GM19328 (cell line): ENCODE results near the gene CRISPLD2.
"Not testable (repeated sequence)": the region's sequence is repeated elsewhere in the genome, so short reads cannot be mapped to it uniquely, and the experiment has no call there.

ENCODE experiments used
- ATAC-seq: cut with Tn5 transposase; IDR thresholded peaks from one replicate; pipeline ENCODE4 v1.9.1; 2021; ENCODE audit warnings: mild to moderate bottlenecking, moderate library complexity; ENCODE audit not compliant: unreplicated experiment

CRISPLD2 gene

DNA sequence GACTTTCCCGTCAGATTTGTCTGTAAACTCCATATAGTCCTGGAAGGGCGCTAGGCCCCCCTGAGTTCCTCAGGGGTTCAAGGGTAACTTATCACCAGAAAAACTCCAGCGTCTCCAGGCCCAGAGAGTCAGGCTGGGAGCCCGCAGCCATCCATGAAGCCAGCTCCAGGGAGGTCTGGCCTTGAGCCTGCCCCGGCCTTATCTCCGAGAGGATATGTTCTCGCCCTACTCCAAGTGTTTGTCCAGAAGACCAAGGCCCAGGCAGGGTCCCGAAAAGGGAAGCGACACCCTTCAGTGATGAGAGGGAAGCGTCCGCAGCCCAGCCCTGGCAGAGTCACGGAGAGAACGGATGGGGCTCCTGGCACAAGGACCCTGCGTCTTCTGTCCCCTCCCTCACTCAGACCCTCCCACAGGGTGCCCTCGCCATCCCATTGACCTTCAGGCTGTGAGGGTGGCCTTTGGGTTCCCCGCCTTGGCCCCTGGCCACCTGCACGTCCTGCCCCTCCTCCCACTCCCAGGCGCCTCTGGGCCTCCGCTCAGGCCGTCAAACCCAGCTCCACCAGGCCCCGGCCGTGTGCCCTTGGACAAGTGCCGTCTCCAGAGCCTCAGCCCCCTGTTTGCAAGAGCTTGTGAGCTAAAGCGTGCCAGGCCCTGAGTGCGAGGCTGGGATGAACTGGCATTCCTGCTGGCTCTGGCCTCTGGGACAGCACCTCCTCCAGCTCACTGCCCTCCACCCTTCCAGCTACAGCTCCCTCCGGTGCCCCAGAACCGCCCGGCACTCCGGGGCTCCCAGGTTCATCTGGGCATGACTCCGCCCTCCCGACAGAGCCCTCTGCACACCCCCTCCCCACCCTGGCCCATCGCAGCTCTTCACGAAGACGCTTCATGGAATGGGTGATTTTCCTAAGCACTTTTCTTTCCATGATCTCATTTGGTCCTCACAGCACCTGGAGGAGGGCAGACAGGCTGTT lies 108.1 kb downstream of the CRISPLD2 start:
- ATAC-seq = no peak

DNA sequence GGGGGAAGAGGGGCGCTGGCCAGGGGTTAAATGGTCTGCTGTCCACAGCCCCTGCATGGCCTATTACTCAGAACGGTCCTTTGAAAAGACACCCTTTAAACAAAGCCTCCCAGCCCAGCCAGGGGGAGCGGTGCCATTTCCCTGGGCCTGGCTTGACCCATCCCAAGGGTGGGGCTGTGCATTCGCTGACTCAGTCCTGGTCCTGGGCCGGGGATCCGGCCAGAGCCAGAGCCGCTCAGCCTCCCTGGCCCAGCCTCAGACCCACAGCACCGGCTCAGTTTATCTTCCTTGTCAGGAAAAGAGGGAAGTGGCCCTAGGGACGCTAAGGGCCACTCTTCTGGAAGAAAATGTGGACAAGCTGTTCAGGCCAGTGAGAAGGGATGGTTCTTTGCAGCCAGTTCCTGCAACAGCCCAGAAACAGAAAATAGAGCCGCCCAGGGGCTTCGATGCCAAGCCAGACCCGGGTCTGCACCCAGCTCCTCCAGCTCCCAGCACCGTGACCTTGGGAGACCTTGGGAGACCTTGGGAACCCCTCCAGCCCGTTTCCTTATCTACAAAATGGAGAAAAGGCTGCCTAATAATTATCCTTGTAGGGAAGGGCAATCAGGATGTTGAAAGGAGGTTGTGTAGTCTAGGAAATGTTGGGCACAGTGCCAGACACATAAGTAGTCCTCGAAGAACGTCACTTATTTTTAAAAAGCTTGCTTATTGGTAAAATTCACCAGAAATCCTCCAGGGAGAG lies 109.1 kb downstream of the CRISPLD2 start:
- ATAC-seq = no peak

DNA sequence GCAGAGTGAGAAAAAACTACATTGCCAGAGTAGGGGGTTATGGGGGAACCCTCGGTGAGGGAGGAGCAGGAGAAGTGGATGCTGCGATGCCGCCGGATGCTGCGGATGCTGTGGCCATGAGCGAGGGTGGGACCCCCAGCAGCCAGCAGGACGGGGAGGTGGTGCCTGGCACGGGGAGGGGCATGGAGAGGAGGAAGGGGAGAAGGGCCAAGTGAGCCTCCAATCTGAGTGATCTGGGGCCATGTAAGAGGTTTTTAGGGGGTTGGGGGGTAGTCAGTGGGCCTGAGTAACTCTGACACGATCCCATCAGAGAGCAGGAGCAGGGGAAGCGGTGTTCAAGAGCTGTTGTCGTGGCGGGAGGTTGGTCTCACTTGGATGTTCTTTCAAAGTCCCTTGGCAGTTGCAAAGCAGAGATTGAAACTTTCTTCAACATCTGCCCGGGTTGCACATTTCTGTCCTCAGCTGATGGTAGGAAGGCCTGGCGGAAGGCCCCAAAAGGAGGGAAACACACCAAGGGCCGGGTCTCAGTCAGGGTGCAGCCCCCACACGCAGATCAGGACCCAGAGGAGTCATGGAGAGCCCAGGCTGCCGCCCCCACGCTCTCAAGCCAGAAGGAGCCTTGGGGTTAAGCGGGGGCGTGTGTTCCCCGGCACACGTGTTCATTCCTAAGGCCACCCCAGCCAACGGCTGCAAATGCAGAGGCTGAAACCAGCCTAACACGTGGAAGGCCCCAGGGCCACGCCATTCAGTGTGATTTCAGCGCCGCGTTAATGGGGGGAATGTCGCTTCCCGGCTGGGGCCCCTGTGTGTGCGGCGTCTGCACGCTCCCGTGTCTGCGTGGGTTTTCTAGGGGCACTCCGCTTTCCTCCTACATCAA lies 109.9 kb downstream of the CRISPLD2 start:
- no peak for ATAC-seq

DNA sequence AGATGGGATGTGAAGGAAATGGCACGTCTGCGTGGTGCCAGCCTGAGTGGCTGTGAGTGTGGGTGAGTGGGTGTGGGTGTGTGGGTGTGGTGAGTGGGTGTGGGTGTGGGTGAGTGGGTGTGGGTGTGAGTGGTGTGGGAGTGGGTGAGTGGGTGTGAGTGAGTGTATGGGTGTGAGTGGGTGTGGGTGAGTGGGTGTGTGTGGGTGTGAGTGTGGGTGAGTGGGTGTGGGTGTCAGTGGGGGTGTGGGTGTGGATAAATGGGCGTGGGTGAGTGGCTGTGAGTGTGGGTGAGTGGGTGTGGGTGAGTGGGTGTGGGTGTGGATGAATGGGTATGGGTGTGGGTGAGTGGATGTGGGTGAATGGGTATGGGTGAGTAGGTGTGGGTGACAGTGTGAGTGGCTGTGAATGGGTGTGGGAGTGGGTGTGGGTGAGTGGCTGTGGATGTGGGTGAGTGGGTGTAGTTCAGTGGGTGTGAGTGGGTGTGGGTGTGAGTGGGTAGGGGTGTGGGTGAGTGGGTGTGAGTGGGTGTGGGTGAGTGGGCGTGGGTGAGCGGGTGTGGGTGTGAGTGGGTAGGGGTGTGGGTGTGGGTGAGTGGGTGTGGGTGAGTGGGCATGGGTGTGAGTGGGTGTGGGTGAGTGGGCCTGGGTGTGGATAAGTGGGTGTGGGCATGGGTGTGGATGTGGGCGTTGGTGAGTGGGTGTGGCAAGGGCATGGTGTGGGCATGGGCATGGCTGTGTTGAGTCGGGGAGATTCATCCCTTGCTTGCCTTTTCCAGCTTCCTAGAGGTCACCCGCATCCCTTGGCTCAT lies 110.7 kb downstream of the CRISPLD2 start:
- ATAC-seq = no peak

DNA sequence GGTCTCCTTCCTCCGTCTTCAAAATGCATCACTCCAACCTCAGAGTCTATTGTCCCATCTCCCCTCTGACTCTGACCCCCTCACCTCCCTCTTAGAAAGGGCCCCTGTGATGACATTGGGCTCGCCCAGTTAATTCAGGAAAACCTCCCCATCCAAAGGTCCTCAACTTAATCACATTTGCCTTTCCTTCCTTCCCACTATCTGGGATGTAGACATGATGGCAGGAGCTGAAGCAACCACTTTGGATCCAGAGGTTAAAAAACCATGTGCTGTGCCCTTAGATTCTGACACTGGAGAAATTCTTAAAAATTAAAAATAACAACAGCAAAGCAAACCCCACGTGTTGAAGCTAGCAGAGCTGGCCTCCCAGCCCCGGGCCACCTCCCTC lies 111.3 kb downstream of the CRISPLD2 start:
- no peak for ATAC-seq

DNA sequence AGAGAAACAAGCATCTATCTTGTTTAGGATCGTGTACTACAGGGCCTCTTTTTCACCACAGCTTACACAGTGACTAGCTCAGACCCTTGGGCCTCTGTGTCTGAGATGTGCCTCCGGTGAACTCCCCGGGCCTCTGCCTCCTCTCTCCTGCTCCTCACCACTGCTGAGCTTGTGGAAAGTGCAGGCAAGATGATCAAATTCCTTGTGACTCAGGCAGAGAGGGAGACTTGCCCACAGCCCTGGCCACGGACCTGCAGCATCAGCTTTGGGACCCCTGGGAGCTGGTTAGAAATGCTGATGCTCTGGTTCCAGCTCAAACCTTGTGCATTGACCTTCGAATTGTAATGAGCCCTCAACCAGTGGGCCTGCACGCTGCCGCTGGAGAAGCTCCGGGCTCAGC lies 111.7 kb downstream of the CRISPLD2 start:
- no peak for ATAC-seq

DNA sequence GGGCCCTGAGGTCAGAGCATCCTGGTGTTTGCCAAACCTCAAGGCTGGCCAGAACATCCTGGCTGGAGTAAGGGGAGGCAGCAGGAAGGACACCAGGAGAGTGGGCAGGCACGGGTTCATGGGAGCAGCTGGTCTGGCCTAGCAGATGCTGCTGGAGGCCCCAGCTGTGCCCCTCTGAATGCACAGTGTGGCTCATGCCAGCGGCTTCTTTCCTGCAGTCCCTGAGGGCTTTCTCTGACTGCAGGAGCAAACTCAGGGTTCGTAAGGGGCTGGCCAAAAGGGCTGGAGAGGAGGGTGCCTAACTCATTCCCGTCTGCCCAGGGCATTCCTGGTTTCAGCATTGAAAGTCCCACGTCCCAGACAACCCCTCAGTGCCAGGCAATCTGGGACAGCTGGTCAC lies 112.9 kb downstream of the CRISPLD2 start:
- no peak for ATAC-seq

DNA sequence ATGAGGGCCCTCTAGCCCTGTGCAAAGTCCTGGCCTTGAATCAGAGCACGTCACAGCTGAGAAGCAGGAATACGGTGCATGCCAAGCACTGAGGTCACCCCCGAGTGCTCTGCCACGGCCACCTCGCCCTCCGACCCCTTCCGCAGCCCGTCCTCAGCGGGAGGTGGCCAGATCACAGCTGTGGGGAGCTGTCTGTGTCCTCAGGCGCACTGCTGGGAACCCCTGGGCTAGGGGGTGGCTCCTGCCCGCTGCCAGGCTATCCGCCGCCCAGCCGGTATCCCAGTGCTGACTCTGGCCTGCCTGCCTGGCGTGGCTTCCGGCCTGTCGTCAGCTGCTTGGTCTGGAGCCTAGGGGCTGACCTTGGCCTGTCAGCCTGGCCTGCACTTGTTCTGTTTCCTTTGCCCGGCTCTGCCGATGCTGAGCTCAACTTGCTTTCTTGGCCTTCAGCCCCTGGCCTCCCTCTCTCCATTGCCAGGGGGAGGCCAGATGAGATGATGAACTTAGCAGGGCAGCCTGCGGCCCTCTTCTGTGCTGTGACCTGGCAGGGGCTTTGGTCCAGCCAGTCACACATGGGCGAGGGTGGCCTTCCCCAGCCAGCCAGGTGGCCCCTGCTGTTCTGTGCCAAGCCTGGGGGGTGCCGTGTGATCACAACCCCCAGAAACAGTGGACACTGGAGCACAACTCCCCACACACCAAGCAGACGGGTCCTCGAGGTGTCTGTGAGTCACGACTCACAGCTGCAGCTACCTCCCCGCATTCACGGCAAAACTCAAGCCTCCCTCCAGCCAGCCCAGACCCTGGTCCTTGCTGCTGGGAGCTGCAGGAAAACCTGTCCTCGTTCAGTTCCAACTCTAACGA lies 114.2 kb downstream of the CRISPLD2 start:
- no peak for ATAC-seq

DNA sequence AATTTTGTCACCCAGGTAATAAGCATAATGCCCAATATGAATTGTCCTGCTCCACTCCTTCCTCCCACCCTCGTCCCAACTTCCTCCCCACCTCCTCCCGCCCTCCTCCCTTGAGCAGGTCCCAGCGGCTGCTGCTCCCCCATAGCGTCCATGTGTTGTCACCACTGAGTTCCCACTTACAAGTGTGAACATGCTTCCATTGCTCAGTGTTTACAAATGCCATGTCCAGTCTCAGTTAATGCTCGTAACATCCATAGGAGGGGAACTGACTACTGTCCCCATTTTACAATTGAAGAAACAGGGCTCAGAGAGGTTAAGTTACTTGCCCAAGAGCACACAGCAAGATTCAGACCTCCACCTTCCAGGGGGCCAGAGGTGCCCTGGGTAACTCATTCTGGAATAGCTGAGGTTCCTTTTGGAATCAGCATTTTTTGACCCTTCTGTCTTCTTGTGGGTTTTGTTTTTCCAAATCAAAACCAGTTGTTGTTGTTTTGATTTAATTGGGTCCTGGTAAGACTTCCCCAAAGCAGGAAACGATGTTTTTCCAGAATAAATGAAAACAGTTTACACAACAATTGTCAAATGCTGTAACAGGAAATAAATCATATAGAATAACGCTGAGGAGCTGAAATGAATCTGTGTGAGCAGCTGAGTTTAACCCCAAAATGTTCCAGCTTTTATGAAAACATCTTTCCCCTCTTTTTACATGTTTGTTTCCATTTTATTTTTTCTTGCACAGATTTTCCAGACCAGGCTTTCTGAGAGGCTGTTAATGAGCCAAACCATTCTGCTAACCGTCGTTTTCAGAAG lies 117.6 kb downstream of the CRISPLD2 start:
- ATAC-seq = no peak

DNA sequence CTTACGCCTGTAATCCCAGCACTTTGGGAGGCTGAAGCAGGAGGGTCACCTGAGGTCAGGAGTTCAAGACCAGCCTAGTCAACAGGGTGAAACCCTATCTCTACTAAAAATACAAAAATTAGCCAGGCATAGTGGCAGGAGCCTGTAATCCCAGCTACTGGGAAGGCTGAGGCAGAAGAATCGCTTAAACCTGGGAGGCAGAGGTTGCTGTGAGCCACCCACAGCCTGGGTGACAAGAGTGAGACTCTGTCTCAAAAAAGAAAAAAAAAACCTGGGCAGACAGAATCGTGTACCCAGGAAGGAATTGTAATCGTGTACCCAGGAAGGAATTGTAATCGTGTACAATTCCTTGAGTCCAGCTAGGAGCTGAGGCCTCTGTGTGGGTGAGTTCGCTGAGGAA lies 118.8 kb downstream of the CRISPLD2 start:
- ATAC-seq = not testable (repeated sequence)

DNA sequence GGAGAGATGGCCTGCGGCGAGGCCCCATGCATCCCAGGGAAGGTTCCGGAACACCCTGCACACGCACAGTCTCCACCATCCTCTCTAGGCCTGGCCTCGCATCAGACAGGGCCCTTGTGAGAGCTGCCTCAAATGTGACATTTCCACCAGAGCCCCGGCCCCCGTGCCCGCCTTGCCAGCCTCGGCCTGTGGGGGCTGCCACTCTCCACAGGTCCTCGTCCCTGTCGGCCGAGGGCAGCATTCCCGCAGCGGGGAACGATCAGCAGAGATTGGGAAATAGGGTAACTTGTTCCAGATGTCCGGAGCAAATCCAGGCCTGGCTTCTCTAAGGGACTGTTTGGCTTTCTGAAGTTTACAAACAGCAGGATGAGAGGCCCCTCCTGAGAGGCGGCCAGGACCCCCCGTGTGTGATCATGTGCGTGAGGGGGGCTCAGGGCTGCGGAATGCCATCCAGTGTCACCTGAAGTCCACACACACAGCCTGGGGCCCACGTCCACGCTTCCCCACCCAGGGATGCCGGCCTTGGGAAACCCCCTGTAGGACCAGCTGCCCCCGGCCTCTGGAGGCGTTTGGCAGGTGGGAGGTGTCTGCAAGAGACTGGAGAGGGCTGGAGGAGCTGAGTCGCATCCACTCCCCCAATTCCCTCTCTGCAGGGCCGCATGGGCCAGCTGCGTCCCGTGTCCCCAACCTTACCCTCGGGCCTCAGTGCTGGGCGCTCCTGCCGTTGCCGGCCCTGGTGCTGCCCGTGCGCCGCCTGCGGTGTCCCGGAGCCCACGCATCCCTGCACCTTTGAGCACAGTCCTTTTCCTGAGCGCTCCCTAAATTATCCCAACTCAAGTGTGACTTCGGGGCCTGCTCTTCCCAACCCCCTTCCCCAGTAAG lies 121.1 kb downstream of the CRISPLD2 start:
- no peak for ATAC-seq

DNA sequence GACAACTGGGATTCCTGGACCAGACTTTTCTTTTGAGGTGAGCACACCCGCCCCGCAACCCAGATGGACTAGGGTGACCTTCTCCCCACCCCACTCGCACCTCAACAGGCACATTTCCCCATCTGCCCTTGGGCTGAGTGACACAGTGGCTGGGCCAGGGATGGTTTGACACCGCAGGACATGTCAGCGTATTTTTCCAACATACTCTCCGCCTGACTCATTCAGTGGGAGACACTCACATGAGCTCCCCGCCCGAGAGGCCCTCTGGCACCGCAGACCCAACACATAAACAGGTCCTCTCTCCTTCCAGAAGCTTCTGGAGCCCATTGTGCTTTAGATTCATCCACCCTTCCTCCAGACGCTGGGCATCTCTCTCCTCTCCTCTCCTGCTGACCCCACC lies 122.1 kb downstream of the CRISPLD2 start:
- ATAC-seq = no peak

DNA sequence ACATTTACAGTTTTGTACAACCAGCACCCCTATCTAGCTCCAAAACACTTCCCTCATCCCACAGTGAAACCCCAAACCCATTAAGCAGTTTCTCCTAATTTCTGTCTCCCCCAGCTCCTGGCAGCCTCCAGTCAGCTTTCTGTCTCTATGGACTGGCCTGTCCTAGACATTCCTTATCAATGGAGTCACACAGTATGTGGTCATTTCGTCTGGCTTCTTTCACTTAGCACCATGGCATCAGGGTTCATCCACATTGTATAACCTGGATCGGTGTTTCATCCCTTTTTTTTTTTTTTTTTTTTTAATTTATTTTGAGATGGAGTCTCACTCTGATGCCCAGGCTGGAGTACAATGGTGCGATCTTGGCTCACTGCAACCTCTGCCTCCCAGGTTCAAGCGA lies 123.0 kb downstream of the CRISPLD2 start:
- ATAC-seq = no peak

DNA sequence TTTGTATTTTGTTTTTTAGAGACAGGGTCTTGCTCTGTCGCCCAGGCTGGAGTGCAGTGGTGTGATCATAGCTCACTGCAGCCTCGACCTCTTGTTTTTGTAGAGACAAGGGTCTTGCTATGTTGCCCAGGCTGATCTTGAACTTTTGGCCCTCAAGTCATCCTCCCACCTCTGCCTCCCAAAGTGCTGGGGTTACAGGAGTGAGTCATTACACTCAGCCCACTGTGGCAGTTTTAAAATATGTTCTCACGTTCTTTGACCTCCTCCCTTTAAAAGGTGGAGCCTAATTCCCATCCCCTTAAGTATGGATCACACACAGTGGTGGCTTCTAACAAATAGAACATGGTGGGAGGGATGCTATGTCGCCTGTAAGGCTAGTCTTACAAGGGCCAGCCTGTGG lies 123.8 kb downstream of the CRISPLD2 start:
- ATAC-seq = no peak

DNA sequence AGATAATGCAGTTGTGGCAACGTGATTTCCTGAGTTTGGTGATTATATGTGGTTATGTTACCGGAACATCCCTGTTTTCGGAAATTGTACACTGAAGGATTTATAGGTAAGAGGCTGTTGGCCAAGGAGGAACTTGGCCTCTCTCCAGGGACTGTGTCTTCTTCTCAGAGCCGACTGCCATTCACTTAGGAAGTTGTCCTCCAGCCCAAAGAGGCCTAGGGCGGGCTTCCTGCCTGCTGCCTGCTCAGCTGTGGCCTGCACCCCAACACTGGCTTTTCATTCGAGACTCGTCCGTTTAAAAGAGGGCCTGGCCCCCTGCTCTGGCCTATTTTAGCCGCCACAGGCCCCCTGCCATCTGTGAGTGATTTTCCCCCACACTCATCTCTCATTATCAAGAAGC lies 127.2 kb downstream of the CRISPLD2 start:
- ATAC-seq = no peak

DNA sequence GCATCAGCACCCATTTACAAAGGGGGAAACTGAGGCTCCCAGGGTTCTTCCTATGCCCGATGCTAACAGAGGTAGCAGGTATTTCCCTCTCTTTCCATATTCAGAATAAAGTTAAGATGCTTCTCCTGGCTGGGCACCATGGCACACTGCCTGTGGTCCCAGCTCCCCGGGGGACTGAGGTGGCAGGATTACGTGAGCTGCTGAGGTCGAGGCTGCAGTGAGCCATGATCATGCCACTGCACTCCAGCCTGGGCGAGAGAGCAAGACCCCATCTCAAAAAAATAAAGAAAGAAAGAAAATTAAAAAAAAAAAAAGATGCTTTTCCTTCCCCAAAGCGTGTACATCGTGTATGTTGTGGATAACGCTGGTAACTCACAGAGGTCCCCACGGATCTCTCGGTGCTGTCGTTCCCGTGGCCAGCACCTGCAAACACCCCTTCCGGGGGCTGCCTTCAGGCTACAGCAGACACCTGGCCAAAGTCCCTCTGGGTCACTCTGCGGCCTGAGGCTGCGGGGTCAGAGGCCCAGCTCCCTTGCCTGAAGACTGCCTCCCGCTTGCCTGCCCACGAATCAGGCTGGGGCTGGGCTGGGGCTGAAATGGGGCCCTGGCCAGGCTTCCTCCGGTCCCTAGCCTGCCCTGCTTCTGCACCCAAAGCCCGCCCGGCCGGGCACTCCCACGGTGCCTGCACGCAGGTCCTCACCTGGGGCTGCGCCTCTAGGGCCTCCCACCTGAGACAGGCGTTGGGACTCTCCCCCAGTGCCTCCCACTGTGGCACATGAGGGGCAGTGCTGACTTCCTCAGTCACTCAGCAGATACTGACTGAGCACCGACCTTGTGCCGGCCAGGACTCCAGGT lies 128.4 kb downstream of the CRISPLD2 start:
- ATAC-seq = no peak
